GM18511 (cell line): Measurements from ENCODE around the gene AEN.

Source experiments
- ATAC-seq: cut with Tn5 transposase; IDR thresholded peaks from one replicate; pipeline ENCODE4 v1.9.1; 2021; ENCODE audit warnings: mild to moderate bottlenecking, moderate library complexity; ENCODE audit not compliant: unreplicated experiment

The AEN gene

GRCh38 chr15:88661761-88662556 lies 40.8 kb downstream of the AEN start:
- ATAC-seq = no peak

DNA sequence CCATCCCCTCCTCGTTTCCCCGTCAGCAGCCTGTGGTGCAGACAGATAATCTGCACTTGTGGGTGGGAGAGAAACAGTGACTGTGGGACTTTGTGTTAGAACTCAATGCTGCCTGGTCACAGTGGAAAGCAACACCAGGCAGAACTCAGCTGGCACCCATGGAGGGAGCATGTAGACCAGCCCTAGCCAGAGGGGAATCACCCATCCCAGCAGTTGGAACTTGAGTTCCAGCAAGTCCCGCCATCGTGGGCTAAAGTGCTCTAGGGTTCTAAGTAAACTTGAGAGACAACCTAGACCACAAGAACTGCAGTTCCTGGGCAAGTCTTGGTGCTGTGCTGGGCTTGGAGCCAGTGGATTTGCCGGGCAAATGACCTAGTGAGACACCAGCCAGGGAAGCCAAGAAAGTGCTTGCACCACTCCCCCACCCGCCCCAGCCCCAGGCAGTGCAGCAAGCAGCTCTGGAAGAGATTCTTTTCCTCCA lies 42.0 kb downstream of the AEN start:
- no peak for ATAC-seq

GRCh38 chr15:88664151-88664778 lies 43.1 kb downstream of the AEN start:
- ATAC-seq = no peak

DNA sequence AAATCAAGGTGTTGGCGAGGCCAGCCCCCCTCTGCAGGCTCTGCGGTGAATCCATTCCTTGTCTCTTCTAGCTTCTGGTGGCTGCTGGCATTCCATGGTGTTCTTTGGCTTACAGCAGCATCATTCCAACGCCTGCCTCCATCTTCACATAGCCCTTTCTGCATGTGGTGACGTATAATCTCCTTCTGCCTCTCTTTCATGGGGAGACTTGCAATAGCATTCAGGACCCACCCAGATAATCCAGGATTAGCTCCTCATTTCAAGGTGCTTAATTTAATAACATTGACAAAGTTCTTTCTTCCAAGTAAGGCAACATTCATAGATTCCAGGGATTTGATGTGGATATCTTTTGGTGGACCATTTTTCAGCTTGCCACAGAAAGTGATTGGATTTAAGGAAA lies 53.5 kb downstream of the AEN start:
- no peak for ATAC-seq

GRCh38 chr15:88678755-88679154 lies 57.6 kb downstream of the AEN start:
- ATAC-seq = no peak

DNA sequence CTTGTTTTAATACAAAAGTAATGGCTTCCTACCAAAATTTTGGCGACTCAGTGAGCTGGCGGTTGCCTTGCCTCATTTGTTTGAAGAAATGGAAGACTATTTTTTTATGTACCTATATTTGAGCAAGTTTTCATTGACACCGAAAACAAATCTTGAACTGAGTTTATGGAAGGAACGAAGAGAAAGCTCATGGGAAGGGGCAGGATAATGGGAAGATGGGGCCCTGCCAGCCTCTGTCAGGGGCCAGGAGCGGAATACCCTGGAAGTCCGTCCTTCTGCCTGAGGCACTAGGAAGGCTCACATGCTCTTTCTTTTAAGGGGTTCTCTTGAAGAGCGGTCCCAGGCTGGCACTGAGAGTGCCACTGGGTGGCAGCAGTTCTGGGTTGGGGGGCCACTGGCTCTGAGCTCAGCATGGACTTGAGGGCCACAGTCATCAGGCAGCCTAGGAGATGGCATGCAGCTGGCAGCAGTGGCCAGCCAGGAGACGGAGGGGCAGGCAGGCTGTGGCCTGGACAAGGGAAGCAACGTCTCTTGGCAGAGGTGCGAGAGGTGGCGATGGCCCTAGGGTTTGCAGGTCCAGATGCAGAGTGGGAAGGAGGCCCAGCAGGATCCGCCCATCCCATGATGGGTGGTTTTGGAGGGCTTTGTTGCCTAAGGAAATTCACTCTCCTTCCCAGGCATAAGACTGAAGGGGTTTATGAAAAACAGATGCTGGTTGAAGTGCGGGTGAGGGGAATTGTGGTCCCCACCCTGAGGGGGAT lies 59.3 kb downstream of the AEN start:
- ATAC-seq = no peak

- ATAC-seq = no peak
These were observed 60.6 kb downstream of the AEN start for GRCh38 chr15:88681610-88682221.
